ENCODE results near the gene RPLP2.

The RPLP2 gene

DNA sequence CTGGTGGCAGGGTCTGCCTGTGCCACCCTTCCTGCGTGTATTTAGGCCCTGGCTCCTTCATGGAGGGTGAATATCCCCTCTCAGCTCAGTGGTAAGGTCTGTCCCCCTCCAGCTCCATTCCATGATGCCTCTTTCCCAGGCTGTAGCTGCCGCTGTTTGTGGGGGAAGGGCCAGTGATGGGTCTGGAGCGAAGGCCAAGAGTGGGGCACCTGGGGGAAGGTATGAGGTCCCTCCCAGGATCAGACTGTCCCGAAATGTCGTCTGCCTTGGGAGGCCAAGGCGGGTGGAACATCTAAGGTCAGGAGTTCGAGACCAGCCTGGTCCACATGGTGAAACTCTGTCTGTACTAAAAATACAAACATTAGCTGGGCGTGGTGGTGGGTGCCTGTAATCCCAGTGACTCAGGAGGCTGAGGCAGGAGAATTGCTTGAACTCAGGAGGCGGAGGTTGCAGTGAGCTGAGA, 24.1 kb downstream of the RPLP2 start (continued):
- no peak for TF ChIP-seq KLF10 (tag by site-specific recombination; IDR thresholded peaks at IDR 0.05)
- TF ChIP-seq ZNF626 (tag by site-specific recombination; IDR thresholded peaks at IDR 0.05), result no peak
- TF ChIP-seq, protein P1, sequence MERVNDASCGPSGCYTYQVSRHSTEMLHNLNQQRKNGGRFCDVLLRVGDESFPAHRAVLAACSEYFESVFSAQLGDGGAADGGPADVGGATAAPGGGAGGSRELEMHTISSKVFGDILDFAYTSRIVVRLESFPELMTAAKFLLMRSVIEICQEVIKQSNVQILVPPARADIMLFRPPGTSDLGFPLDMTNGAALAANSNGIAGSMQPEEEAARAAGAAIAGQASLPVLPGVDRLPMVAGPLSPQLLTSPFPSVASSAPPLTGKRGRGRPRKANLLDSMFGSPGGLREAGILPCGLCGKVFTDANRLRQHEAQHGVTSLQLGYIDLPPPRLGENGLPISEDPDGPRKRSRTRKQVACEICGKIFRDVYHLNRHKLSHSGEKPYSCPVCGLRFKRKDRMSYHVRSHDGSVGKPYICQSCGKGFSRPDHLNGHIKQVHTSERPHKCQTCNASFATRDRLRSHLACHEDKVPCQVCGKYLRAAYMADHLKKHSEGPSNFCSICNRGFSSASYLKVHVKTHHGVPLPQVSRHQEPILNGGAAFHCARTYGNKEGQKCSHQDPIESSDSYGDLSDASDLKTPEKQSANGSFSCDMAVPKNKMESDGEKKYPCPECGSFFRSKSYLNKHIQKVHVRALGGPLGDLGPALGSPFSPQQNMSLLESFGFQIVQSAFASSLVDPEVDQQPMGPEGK (tag by site-specific recombination; IDR thresholded peaks at IDR 0.05), result peak; percentile 31; the same call in 1 of the 2 replicates
- TF ChIP-seq, protein P2, sequence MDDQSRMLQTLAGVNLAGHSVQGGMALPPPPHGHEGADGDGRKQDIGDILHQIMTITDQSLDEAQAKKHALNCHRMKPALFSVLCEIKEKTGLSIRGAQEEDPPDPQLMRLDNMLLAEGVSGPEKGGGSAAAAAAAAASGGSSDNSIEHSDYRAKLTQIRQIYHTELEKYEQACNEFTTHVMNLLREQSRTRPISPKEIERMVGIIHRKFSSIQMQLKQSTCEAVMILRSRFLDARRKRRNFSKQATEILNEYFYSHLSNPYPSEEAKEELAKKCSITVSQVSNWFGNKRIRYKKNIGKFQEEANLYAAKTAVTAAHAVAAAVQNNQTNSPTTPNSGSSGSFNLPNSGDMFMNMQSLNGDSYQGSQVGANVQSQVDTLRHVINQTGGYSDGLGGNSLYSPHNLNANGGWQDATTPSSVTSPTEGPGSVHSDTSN (CRISPR knock-in tag; IDR thresholded peaks at IDR 0.05), result no peak
- no peak for TF ChIP-seq ZNF239 (tag by site-specific recombination; IDR thresholded peaks at IDR 0.05)
- peak; percentile 82; the same call in 1 of the 2 replicates for TF ChIP-seq KLF8 (tag by site-specific recombination; IDR thresholded peaks at IDR 0.05)
- peak; percentile 22; the same call in 1 of the 2 replicates for TF ChIP-seq ZNF366 (tag by site-specific recombination; conservative IDR thresholded peaks at IDR 0.05)
- no peak for TF ChIP-seq ZNF544 (tag by site-specific recombination; IDR thresholded peaks at IDR 0.05)
- TF ChIP-seq, protein P3, sequence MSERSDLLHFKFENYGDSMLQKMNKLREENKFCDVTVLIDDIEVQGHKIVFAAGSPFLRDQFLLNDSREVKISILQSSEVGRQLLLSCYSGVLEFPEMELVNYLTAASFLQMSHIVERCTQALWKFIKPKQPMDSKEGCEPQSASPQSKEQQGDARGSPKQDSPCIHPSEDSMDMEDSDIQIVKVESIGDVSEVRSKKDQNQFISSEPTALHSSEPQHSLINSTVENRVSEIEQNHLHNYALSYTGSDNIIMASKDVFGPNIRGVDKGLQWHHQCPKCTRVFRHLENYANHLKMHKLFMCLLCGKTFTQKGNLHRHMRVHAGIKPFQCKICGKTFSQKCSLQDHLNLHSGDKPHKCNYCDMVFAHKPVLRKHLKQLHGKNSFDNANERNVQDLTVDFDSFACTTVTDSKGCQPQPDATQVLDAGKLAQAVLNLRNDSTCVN (tag by site-specific recombination; optimal IDR thresholded peaks at IDR 0.05), result no peak
- 0 out of 2 replicates have a peak, but pooled peaks have one; percentile 5 for TF ChIP-seq BCL11A (tag by site-specific recombination; IDR thresholded peaks at IDR 0.05; ENCODE audit: low read depth)
- peak; percentile 60; the same call in 1 of the 2 replicates for TF ChIP-seq KLF9 (tag by site-specific recombination; IDR thresholded peaks at IDR 0.05; ENCODE audit: low read depth)
- TF ChIP-seq ZBTB17 (tag by site-specific recombination; IDR thresholded peaks at IDR 0.05), result peak; percentile 45; the same call in 1 of the 2 replicates
- TF ChIP-seq, protein P4, sequence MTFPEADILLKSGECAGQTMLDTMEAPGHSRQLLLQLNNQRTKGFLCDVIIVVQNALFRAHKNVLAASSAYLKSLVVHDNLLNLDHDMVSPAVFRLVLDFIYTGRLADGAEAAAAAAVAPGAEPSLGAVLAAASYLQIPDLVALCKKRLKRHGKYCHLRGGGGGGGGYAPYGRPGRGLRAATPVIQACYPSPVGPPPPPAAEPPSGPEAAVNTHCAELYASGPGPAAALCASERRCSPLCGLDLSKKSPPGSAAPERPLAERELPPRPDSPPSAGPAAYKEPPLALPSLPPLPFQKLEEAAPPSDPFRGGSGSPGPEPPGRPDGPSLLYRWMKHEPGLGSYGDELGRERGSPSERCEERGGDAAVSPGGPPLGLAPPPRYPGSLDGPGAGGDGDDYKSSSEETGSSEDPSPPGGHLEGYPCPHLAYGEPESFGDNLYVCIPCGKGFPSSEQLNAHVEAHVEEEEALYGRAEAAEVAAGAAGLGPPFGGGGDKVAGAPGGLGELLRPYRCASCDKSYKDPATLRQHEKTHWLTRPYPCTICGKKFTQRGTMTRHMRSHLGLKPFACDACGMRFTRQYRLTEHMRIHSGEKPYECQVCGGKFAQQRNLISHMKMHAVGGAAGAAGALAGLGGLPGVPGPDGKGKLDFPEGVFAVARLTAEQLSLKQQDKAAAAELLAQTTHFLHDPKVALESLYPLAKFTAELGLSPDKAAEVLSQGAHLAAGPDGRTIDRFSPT (tag by site-specific recombination; IDR thresholded peaks at IDR 0.05), result peak; percentile 41; the same call in 1 of the 2 replicates
- no peak for TF ChIP-seq ZNF175 (tag by site-specific recombination; IDR thresholded peaks at IDR 0.05)

DNA sequence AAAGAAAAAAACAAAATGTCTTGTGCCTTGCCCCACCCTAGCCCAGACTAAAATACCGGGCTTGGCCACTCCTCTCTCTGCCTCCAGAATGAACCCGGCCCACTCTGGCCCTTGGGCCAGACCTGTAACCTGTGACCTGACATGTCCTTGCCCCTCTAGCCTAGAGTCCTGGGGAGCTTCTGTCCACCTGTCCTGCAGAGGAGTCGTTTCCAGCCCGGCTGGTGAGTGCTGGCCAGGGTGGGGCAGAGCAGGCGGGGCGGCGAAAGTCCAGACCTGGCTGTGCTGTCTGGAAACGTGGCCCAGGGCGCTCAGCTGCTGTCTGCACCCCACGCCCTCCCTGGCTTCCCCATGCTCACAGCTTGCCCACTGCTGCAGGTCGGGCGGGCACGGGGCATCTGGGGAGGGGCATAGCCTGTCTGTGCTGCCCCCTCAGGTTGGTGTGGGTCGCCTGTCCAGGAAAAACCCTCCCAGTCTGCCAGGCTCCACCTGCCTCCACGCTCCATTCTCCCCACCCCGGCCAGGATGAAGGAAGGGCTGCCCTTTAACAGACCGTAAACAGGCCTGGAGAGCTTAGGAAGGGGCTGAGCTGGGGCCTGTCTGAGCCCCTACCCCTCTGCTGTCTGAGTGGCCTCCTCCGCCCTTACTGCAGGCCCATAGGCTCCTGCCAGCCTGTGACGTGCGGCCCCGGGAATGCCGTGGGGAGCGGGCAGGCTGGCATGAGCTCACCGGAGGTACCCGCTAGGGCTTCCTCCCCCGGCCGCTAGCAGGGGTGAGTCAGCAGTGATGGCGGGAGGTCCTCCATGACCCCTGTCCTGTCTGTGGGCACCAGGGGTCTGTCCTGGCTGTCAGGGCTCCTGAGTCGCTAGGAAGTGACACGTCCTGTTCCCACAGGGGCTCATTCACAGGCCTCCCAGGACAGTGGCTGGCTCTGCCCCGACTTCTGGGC, 24.9 kb downstream of the RPLP2 start:
- CTCF ChIA-PET, result interaction anchor here (0.7 to 1.0 kb wide), 2 partner anchors 18 to 60 kb away, joined by 3 to 4 read pairs; no protein-coding TSS in a partner anchor
- Histone ChIP-seq H3K4me3 (ENCODE audit: low read depth, low read length) (peak overlapping the region; percentile 9), H3K9me3 (ENCODE audit: control insufficient read depth, insufficient read depth, low read depth, low read length) (no peaks in the 10 kb centered on the region), H3K27ac (ENCODE audit: extremely low read depth, low read depth, low read length) (no peak overlapping the region), H3K36me3 (ENCODE audit: control insufficient read depth in 2 of 2, insufficient read depth in 1 of 2, low read length in 2 of 2) (peaks cover 0 to 49% of the 10 kb centered on the region in 2 experiments; a peak in 1 of 3 replicates), H3K4me1 (ENCODE audit: control insufficient read depth, insufficient read depth, low read length) (no peaks in the 10 kb centered on the region; the same call in 1 of the 2 replicates)
- POLR2A ChIA-PET, result interaction anchor here (1.0 to 15.0 kb wide), 7 partner anchors 7 to 38 kb away, joined by 3 to 202 read pairs (median 4); partner anchors contain the start of genes PNPLA2, POLR2L, RPLP2 and TSPAN4
- TF ChIP-seq, protein P5, sequence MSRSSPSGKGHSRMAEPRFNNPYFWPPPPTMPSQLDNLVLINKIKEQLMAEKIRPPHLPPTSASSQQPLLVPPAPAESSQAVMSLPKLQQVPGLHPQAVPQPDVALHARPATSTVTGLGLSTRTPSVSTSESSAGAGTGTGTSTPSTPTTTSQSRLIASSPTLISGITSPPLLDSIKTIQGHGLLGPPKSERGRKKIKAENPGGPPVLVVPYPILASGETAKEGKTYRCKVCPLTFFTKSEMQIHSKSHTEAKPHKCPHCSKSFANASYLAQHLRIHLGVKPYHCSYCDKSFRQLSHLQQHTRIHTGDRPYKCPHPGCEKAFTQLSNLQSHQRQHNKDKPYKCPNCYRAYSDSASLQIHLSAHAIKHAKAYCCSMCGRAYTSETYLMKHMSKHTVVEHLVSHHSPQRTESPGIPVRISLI (tag by site-specific recombination; IDR thresholded peaks at IDR 0.05), result 0 out of 2 replicates have a peak, but pooled peaks have one; percentile 44
- TF ChIP-seq, protein P6, sequence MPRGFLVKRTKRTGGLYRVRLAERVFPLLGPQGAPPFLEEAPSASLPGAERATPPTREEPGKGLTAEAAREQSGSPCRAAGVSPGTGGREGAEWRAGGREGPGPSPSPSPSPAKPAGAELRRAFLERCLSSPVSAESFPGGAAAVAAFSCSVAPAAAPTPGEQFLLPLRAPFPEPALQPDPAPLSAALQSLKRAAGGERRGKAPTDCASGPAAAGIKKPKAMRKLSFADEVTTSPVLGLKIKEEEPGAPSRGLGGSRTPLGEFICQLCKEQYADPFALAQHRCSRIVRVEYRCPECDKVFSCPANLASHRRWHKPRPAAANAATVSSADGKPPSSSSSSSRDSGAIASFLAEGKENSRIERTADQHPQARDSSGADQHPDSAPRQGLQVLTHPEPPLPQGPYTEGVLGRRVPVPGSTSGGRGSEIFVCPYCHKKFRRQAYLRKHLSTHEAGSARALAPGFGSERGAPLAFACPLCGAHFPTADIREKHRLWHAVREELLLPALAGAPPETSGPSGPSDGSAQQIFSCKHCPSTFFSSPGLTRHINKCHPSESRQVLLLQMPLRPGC (tag by site-specific recombination; IDR thresholded peaks at IDR 0.05), result no peak
- TF ChIP-seq BCL11A (tag by site-specific recombination; IDR thresholded peaks at IDR 0.05; ENCODE audit: low read depth), result 0 out of 2 replicates have a peak, but pooled peaks have one; percentile 10
- no peak for TF ChIP-seq ZNF404 (tag by site-specific recombination; IDR thresholded peaks at IDR 0.05)
- TF ChIP-seq ZNF112 (tag by site-specific recombination; IDR thresholded peaks at IDR 0.05), result no peak
- TF ChIP-seq ZNF629 (tag by site-specific recombination; IDR thresholded peaks at IDR 0.05), result no peak
- TF ChIP-seq ZBTB1 (tag by site-specific recombination; IDR thresholded peaks at IDR 0.05), result no peak
- TF ChIP-seq HOXC10 (CRISPR knock-in tag; IDR thresholded peaks at IDR 0.05), result no peak

Measured in HEK293 (cell line).